Body of pancreas (tissue), 4 donors: ENCODE results near the gene PDE6D. TPM values are rescaled to one million over a fixed set of nuclear protein-coding genes. Genes with fewer than 3 reads are reported as not detected.
A peak's percentile ranks its signal among the peaks of the same experiment; 100 is the strongest.

Experiments used
- ATAC-seq: fragments of 150-250 bp; one replicate; pipeline ENCODE4 v1.9.1; 2016
- DNase-seq, 4 donors: peaks; one replicate each; pipeline ENCODE4 v3.0.0-alpha.2; 2019
- H3K27ac ChIP-seq, 4 donors: fragments of 200-600 bp; sonication (generic); 1 replicate in 3 of 4; 2 replicates in 1 of 4; pipeline versions ENCODE4 v1.5.1 to v1.6.1; 2016 to 2019; ENCODE audit warnings: mild to moderate bottlenecking in 1 of 4, mixed read lengths in 1 of 4, moderate library complexity in 1 of 4
- H3K27me3 ChIP-seq, 2 donors: fragments of 200-600 bp; sonication (generic); one replicate each; pipeline ENCODE4 v1.6.0; 2016; ENCODE audit warnings: mild to moderate bottlenecking in 1 of 2
- H3K36me3 ChIP-seq, 2 donors: fragments of 200-600 bp; sonication (generic); replicated peaks in 1 of 2; 2 replicates each; pipeline ENCODE4 v1.5.1; 2016; ENCODE audit warnings: low read depth in 2 of 2; ENCODE audit not compliant: insufficient read depth in 1 of 2
- H3K4me1 ChIP-seq: fragments of 200-600 bp; sonication (generic); one replicate; pipeline ENCODE4 v1.6.0; 2016
- H3K4me3 ChIP-seq, 2 donors: fragments of 200-600 bp; sonication (generic); 1 replicate in 1 of 2; 2 replicates in 1 of 2; pipeline ENCODE4 v1.5.1; 2016 to 2019
- H3K9me3 ChIP-seq, 3 donors: fragments of 200-600 bp; sonication (generic); 1 replicate in 2 of 3; 2 replicates in 1 of 3; pipeline ENCODE4 v1.5.1; 2016
- CTCF ChIP-seq, 7 experiments: fragments of 450-650 bp in 4 of 7; fragments of 200-600 bp in 3 of 7; sonication (generic) in 3 of 7; IDR thresholded peaks; one replicate each; pipeline ENCODE4 v1.5.1; 2016 to 2019; ENCODE audit warnings: antibody characterized with exemption in 7 of 7
- POLR2A ChIP-seq, 3 donors: fragments of 450-650 bp; IDR thresholded peaks; one replicate each; pipeline ENCODE4 v1.6.1; 2016; ENCODE audit warnings: antibody characterized with exemption in 3 of 3, mild to moderate bottlenecking in 2 of 3
- WGBS, 2 donors: methylation state at CpG; one replicate each; pipeline ENCODE4 v1.1.5; 2017; 5-methylcytosine and 5-hydroxymethylcytosine counted together
- intact Hi-C: fragments of 100-400 bp; cut with DNase I; formaldehyde crosslinking; loops from one replicate; pipeline ENCODE4 v1.15.1; 2023
- total RNA-seq, 2 donors: library from RNA; depleted of rRNA; stranded (reverse); fragments of >200 nt; gene quantifications; one replicate each; pipeline ENCODE4 v1.1.0, GENCODE V29; 2016

The PDE6D gene
- total RNA-seq, 2 donors from 2014 or later, result 2.6 to 15.0 TPM

DNA sequence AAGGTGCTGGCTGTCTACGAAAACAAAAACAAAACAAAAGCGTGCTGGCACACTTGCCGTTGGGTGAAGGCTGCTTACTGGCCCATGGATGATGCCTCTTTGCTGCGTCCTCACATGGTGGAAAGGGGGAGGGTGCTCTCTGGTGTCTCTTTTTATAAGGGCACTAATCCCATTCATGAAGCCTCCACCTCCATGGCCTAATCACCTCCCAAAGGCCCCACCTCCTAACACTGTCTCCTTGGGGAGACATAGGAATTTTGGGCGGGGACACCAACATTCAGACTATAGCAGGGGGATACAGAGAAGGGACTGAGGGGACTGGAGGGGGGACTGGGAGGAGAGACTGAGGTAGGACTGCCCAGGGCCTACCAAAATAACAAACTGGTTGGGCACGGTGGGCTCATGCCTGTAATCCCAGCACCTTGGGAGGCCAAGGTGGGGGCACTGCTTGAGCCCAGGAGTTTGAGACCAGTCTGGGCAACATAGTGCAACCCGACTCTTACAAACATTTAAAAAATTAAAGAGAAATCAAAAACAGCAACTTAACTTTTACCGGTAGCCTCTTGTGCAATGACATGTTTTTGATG is 58.3 kb downstream of the PDE6D start:
- ATAC-seq, result no peak
- Histone ChIP-seq H3K36me3 (no peaks in the 10 kb centered on the region), H3K9me3 (no peaks in the 10 kb centered on the region), H3K27ac (no peak overlapping the region), H3K4me1 (no peaks in the 10 kb centered on the region), H3K27me3 (no peaks in the 10 kb centered on the region), H3K4me3 (no peak overlapping the region)
- 85 to 89% methylated on average over 8 of the region's 8 CpGs for WGBS, 2 donors
- intact Hi-C loops, result no loop called here
- no peak for DNase-seq
- TF ChIP-seq POLR2A (IDR thresholded peaks at IDR 0.05) (no peak), CTCF (IDR thresholded peaks at IDR 0.05) (no peak)

- WGBS, 2 donors, result 72 to 75% methylated on average over 7 to 8 of the region's 8 CpGs
- Histone ChIP-seq H3K4me3 (no peak overlapping the region), H3K9me3 (no peaks in the 10 kb centered on the region), H3K4me1 (no peaks in the 10 kb centered on the region), H3K27me3 (no peaks in the 10 kb centered on the region), H3K36me3 (no peaks in the 10 kb centered on the region), H3K27ac (no peak overlapping the region)
- ATAC-seq, result peak; percentile 21
- TF ChIP-seq POLR2A (IDR thresholded peaks at IDR 0.05), result no peak
- TF ChIP-seq CTCF (IDR thresholded peaks at IDR 0.05), result no peak
- intact Hi-C loops, result no loop called here
- no peak for DNase-seq
Observed at GRCh38 chr2:231720987-231721966, 59.8 kb downstream of the PDE6D start.

DNA sequence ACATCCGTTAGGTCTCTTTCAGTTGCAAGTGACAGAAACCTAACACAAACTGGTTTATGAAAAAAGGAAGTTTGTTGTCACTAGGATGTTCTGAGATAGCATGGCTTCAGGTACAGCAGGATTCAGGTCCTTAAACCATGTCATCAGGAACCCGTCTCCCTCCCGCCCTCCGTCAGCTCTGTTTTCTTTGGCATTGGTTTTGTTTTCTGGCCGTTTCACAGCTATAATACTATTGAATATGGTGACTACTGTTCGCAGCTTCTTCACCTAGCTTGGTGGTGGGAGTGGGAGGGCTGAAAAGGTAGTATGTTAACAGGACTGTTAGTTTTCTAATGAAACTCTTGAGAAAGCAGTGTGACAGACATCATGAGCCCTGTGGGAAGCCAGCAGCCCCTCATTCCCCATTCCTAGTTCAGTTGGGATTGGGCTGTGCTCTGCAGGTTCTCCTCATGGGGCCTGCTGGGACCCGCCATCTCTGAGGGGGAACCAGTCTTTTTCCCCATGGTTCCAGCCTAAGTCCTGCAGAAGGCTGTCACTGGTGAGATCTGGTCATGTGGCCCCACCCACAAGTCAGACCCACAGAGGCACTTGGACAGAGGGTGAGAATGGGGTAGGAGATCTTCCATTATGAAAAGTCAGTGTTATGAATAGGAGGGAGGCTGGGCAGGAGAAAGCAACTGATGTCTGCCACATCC is 60.6 kb downstream of the PDE6D start:
- Histone ChIP-seq H3K36me3 (no peaks in the 10 kb centered on the region), H3K27me3 (no peaks in the 10 kb centered on the region), H3K9me3 (no peaks in the 10 kb centered on the region), H3K27ac (no peak overlapping the region), H3K4me1 (no peaks in the 10 kb centered on the region), H3K4me3 (no peak overlapping the region)
- TF ChIP-seq POLR2A (IDR thresholded peaks at IDR 0.05) (no peak), CTCF (IDR thresholded peaks at IDR 0.05) (no peak)
- ATAC-seq, result no peak
- WGBS, 2 donors, result 68 to 69% methylated on average over 6 to 7 of the region's 7 CpGs
- intact Hi-C loops, result no loop called here
- DNase-seq, result no peak

- no peak for DNase-seq
- no peaks in the 10 kb centered on the region for H3K27me3 ChIP-seq
Observed at GRCh38 chr2:231718799-231719198, 62.3 kb downstream of the PDE6D start.

More at GRCh38 chr2:231718799-231719198, 62.3 kb downstream of the PDE6D start:
- TF ChIP-seq POLR2A (IDR thresholded peaks at IDR 0.05) (no peak), CTCF (IDR thresholded peaks at IDR 0.05) (no peak)
- Histone ChIP-seq H3K36me3 (no peaks in the 10 kb centered on the region), H3K4me3 (no peak overlapping the region), H3K27ac (no peak overlapping the region), H3K4me1 (peaks cover 12% of the 10 kb centered on the region), H3K9me3 (no peaks in the 10 kb centered on the region)
- 65 to 66% methylated on average over 5 to 6 of the region's 6 CpGs for WGBS, 2 donors
- ATAC-seq, result no peak
- intact Hi-C loops, result no loop called here
